Gastroesophageal sphincter (tissue), 4 donors: ENCODE data around the gene UVRAG. TPM values are rescaled to one million over a fixed set of nuclear protein-coding genes. Genes with fewer than 3 reads are reported as not detected.
A peak's percentile ranks its signal among the peaks of the same experiment; 100 is the strongest.

Source experiments
- ATAC-seq: fragments of 150-250 bp; one replicate; pipeline ENCODE4 v1.9.1; 2016; ENCODE audit warnings: mild to moderate bottlenecking, moderate library complexity
- H3K27ac ChIP-seq, 4 donors: fragments of 200-600 bp; sonication (generic) in 3 of 4; 1 replicate in 3 of 4; 2 replicates in 1 of 4; pipeline ENCODE4 v1.5.1; 2016 to 2019
- H3K27me3 ChIP-seq: fragments of 200-600 bp; sonication (generic); one replicate; pipeline ENCODE4 v1.5.1; 2019
- H3K36me3 ChIP-seq, 2 donors: fragments of 200-600 bp; sonication (generic); one replicate each; pipeline ENCODE4 v1.5.1; 2019; ENCODE audit warnings: control low read depth in 1 of 2
- H3K4me1 ChIP-seq, 3 donors: fragments of 200-600 bp; sonication (generic); 1 replicate in 2 of 3; 2 replicates in 1 of 3; pipeline ENCODE4 v1.5.1; 2016 to 2019; ENCODE audit warnings: control low read depth in 2 of 3
- H3K4me3 ChIP-seq, 2 donors: fragments of 200-600 bp; sonication (generic); one replicate each; pipeline ENCODE4 v1.5.1; 2019; ENCODE audit warnings: mild to moderate bottlenecking in 1 of 2, moderate library complexity in 1 of 2
- H3K9me3 ChIP-seq, 3 donors: fragments of 200-600 bp; sonication (generic); one replicate each; pipeline ENCODE4 v1.5.1; 2017 to 2019; ENCODE audit warnings: control low read depth in 2 of 3
- EP300 ChIP-seq: sonication (generic); formaldehyde crosslinking; IDR thresholded peaks from one replicate; pipeline ENCODE4 v1.6.1; 2017; ENCODE audit warnings: antibody characterized with exemption, mild to moderate bottlenecking
- POLR2A ChIP-seq, 2 donors: fragments of 450-650 bp; IDR thresholded peaks; one replicate each; pipeline ENCODE4 v1.6.1; 2017; ENCODE audit warnings: antibody characterized with exemption in 2 of 2, mild to moderate bottlenecking in 2 of 2, moderate library complexity in 1 of 2
- POLR2AphosphoS5 ChIP-seq: sonication (generic); formaldehyde crosslinking; IDR thresholded peaks from one replicate; pipeline ENCODE4 v1.6.1; 2017; ENCODE audit warnings: antibody characterized with exemption
- WGBS, 2 donors: methylation state at CpG; one replicate each; pipeline ENCODE4 v1.1.5; 2018; ENCODE audit warnings: low coverage in 1 of 2; 5-methylcytosine and 5-hydroxymethylcytosine counted together
- total RNA-seq, 4 donors: library from RNA; depleted of rRNA; stranded (reverse); fragments of >200 nt; gene quantifications; one replicate each; pipeline ENCODE4 v1.1.0, GENCODE V29; 2016
- TF ChIP-seq, protein P1 (sequence below), 4 experiments: fragments of 200-600 bp in 2 of 4; fragments of 450-650 bp in 2 of 4; sonication (generic) in 1 of 4; IDR thresholded peaks; one replicate each; pipeline ENCODE4 v1.5.1; 2017 to 2019; ENCODE audit warnings: antibody characterized with exemption in 4 of 4, mild to moderate bottlenecking in 2 of 4, moderate library complexity in 2 of 4

Gene UVRAG
- total RNA-seq, 4 donors from 2014 or later, result 28.1 to 50.1 (median 34.7) TPM

DNA sequence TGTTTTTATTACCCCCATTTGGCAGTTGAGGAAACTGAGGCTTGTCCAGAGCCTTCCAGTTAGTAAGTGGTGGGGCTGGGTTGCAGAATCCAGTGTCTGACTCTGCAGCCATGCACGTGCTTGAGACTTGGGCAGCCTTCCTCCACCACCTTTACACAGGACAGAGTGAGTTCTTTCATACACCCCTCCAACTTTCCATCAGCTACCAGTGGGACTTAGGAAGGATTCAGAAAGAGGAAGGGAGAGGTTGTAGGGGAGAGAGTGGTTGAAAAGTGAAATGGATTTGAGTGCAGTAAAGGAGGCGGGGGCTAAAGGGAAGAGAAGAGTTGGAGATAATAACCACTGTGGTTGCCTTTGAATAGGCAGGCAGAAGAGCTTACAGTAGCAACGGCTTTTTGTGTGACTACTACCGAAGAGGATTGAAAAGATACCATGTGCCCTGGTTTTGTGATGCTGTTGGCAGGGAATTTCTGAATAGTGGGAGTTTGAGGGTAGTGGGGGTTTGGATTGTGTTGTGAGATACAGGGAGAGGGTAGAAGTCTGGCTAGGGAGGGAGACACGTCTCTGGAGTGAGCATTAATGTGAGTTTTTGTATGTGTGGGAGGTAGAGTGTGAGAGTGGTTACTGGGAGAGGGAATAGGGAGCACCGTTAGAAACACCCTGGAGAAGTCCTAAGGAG, 1.7 kb downstream of the UVRAG start:
- 14 to 17% methylated on average over 5 to 6 of the region's 6 CpGs for WGBS, 2 donors
- Histone ChIP-seq H3K9me3 (no peaks in the 10 kb centered on the region), H3K4me1 (peaks cover 0 to 55% (median 9%) of the 10 kb centered on the region in 3 donors)

DNA sequence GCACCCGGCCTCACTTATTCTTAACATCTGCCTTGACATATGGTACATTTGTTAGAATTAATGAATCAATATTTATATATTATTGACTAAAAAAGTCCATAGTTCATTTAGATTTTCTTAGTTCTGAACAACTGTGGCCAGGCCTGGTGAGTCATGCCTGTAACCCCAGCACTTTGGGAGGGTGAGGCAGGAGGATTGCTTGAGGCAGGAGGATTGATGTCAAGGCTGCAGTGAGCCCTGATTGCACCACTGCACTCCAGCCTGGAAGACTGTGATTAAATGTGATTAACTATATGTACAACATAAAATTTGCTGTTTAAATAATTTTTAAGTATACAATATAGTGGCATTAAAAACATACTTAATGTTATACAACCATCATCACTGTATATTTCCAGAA, 5.6 kb downstream of the UVRAG start:
- Histone ChIP-seq H3K9me3 (no peaks in the 10 kb centered on the region), H3K4me1 (peaks cover 2 to 85% (median 22%) of the 10 kb centered on the region in 3 donors), H3K27me3 (no peaks in the 10 kb centered on the region), H3K36me3 (no peaks in the 10 kb centered on the region), H3K27ac (no peak overlapping the region), H3K4me3 (no peak overlapping the region)
- peak; percentile 52 for ATAC-seq
- no peak for TF ChIP-seq EP300
- TF ChIP-seq, protein P1, sequence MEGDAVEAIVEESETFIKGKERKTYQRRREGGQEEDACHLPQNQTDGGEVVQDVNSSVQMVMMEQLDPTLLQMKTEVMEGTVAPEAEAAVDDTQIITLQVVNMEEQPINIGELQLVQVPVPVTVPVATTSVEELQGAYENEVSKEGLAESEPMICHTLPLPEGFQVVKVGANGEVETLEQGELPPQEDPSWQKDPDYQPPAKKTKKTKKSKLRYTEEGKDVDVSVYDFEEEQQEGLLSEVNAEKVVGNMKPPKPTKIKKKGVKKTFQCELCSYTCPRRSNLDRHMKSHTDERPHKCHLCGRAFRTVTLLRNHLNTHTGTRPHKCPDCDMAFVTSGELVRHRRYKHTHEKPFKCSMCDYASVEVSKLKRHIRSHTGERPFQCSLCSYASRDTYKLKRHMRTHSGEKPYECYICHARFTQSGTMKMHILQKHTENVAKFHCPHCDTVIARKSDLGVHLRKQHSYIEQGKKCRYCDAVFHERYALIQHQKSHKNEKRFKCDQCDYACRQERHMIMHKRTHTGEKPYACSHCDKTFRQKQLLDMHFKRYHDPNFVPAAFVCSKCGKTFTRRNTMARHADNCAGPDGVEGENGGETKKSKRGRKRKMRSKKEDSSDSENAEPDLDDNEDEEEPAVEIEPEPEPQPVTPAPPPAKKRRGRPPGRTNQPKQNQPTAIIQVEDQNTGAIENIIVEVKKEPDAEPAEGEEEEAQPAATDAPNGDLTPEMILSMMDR (IDR thresholded peaks at IDR 0.05), result no peak
- no peak for TF ChIP-seq POLR2A (IDR thresholded peaks at IDR 0.05)
- no peak for TF ChIP-seq POLR2AphosphoS5
- 25% methylated on average over 1 of the region's 1 CpG; no CpG with 5 or more reads in 1 of the 2 donors for WGBS, 2 donors

More for the DNA sequence above, 1.7 kb downstream of the UVRAG start:
- ATAC-seq, result no peak
- Histone ChIP-seq H3K36me3 (no peaks in the 10 kb centered on the region), H3K27me3 (no peaks in the 10 kb centered on the region), H3K4me3 (peak overlapping the region; percentile 94 to 97), H3K27ac (peak overlapping the region in 3 of 4 donors; percentile 67 to 98 (median 94))
- no peak for TF ChIP-seq POLR2AphosphoS5
- no peak for TF ChIP-seq POLR2A (IDR thresholded peaks at IDR 0.05)
- TF ChIP-seq, protein P1 (IDR thresholded peaks at IDR 0.05), result no peak
- no peak for TF ChIP-seq EP300

DNA sequence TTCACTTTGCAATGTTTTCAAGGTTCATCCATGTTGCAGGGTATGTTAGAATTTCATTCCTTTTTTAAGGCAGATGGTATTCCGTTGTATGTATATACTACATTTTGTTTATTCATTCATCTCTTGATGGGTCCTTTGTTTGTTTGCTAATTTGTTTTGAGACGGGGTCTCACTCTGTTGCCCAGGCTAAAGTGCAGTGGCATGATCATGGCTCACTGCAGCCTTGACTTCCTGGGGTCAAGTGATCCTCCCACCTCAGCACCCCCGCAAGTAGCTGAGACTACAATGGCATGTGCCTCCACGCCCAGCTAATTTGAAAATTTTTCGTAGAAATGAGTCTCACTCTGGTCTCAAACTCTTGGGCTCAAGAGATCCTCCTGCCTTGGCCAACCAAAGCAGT, 6.2 kb downstream of the UVRAG start:
- no peak for ATAC-seq
- TF ChIP-seq POLR2AphosphoS5 (no peak), POLR2A (IDR thresholded peaks at IDR 0.05) (no peak), EP300 (no peak)
- TF ChIP-seq, protein P1 (IDR thresholded peaks at IDR 0.05), result no peak
- Histone ChIP-seq H3K27me3 (no peaks in the 10 kb centered on the region), H3K4me3 (no peak overlapping the region), H3K27ac (no peak overlapping the region), H3K36me3 (no peaks in the 10 kb centered on the region), H3K9me3 (no peaks in the 10 kb centered on the region), H3K4me1 (peaks cover 2 to 86% (median 21%) of the 10 kb centered on the region in 3 donors)
- WGBS, 2 donors, result 63 to 96% methylated on average over 3 of the region's 5 CpGs

DNA sequence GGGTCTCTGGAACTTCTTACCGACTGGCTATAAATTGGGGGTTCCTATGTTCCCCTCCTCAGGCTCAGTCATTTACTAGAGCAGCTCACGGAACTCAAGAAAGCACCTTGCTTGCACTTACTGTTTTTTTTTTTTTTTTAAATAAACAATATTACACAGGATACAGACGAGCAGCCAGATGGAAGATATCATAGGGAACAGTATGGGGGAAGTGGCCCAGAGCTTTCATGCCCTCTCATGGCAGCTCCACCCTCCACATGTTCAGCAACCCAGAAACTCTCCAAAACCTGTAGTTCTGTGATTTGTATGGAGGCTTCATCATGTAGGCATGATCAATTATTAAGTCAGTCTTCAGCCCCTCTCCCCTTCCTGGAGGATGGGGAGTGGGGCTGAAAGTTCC, 7.5 kb downstream of the UVRAG start:
- no peak overlapping the region for H3K4me3 ChIP-seq
- WGBS, 2 donors, result 0 to 55% methylated on average over 2 to 3 of the region's 3 CpGs
- H3K27ac ChIP-seq, result peak overlapping the region in 2 of 4 donors; percentile 40 to 43
- peaks cover 8 to 86% (median 20%) of the 10 kb centered on the region in 3 donors for H3K4me1 ChIP-seq
- H3K9me3 ChIP-seq, result no peaks in the 10 kb centered on the region
- ATAC-seq, result no peak
- H3K27me3 ChIP-seq, result no peaks in the 10 kb centered on the region
- H3K36me3 ChIP-seq, result no peaks in the 10 kb centered on the region
- no peak for TF ChIP-seq POLR2A (IDR thresholded peaks at IDR 0.05)
- TF ChIP-seq, protein P1 (IDR thresholded peaks at IDR 0.05), result no peak
- no peak for TF ChIP-seq POLR2AphosphoS5
- TF ChIP-seq EP300, result no peak

DNA sequence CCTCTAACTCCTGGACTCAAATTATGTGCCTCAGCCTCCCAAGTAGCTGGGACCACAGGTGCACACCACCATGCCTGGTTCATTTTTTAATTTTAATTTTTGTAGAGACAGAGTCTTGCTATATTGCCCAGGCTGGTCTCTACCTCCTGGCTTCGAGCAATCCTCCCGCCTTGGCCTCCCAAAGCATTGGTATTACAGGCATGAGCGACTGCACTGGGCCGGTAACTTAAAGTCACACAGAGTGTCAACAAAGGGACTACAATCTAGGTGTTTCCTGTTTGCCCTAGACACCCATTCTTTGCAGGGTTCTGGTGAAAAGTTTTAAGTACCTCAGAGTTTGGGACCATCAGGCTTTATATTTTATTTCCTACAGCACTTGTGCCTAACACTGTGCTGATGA, 8.4 kb downstream of the UVRAG start:
- no peaks in the 10 kb centered on the region for H3K9me3 ChIP-seq
- no peaks in the 10 kb centered on the region for H3K36me3 ChIP-seq
- 95 to 100% methylated on average over 1 to 4 of the region's 4 CpGs for whole genome bisulfite sequencing, 2 donors
- peaks cover 8 to 86% (median 27%) of the 10 kb centered on the region in 3 donors for H3K4me1 ChIP-seq
- ATAC-seq, result no peak
- no peaks in the 10 kb centered on the region for H3K27me3 ChIP-seq
- H3K4me3 ChIP-seq, result no peak overlapping the region
- TF ChIP-seq, protein P1 (IDR thresholded peaks at IDR 0.05), result no peak
- TF ChIP-seq POLR2AphosphoS5 (no peak), EP300 (no peak), POLR2A (IDR thresholded peaks at IDR 0.05) (no peak)
- peak overlapping the region in 3 of 4 donors; percentile 27 to 89 (median 82) for H3K27ac ChIP-seq
